Measurements from ENCODE around the gene NCAN.

NCAN gene

GRCh38 chr19:19261350-19262189 lies 49.8 kb downstream of the NCAN start:
- no peak for DNase-seq

GRCh38 chr19:19262190-19263057 lies 50.7 kb downstream of the NCAN start:
- DNase-seq: no peak

- DNase-seq: no peak
Measured at GRCh38 chr19:19263886-19264487, 52.2 kb downstream of the NCAN start.

GRCh38 chr19:19267305-19267704 lies 55.5 kb downstream of the NCAN start:
- no peak for DNase-seq

GRCh38 chr19:19268453-19269385 lies 57.0 kb downstream of the NCAN start:
- no peak for DNase-seq

- DNase-seq: no peak
Measured at GRCh38 chr19:19269952-19270694, 58.4 kb downstream of the NCAN start.

- DNase-seq: no peak
Measured at GRCh38 chr19:19270749-19271571, 59.2 kb downstream of the NCAN start.

- no peak for DNase-seq
Measured at GRCh38 chr19:19271828-19272599, 60.3 kb downstream of the NCAN start.

- DNase-seq: no peak
Measured at GRCh38 chr19:19274146-19274545, 62.4 kb downstream of the NCAN start.

GRCh38 chr19:19274716-19275565 lies 63.2 kb downstream of the NCAN start:
- no peak for DNase-seq

GRCh38 chr19:19276386-19276785 lies 64.6 kb downstream of the NCAN start:
- peak; percentile 25 for DNase-seq

- no peak for DNase-seq
Measured at GRCh38 chr19:19276851-19277250, 65.1 kb downstream of the NCAN start.

GRCh38 chr19:19278315-19278714 lies 66.6 kb downstream of the NCAN start:
- no peak for DNase-seq

GRCh38 chr19:19279062-19279612 lies 67.4 kb downstream of the NCAN start:
- no peak for DNase-seq

- no peak for DNase-seq
Measured at GRCh38 chr19:19279853-19280252, 68.1 kb downstream of the NCAN start.

GRCh38 chr19:19280561-19280960 lies 68.8 kb downstream of the NCAN start:
- no peak for DNase-seq

GRCh38 chr19:19285686-19286085 lies 73.9 kb downstream of the NCAN start:
- DNase-seq: no peak

GRCh38 chr19:19292607-19293006 lies 80.8 kb downstream of the NCAN start:
- no peak for DNase-seq

All from fibroblast of skin of scalp (primary cell).